NB4 (cell line): ENCODE data around the gene SLC2A3.
"Not testable (repeated sequence)": the region's sequence is repeated elsewhere in the genome, so short reads cannot be mapped to it uniquely, and the experiment has no call there.

Experiments used
- DNase-seq: peaks from one replicate; pipeline ENCODE4 v3.0.0; 2010; ENCODE audit warnings: low read depth
- H3K4me3 ChIP-seq: one replicate; pipeline ENCODE4 v1.5.1; 2011; ENCODE audit warnings: mild to moderate bottlenecking, low read depth, low read length, moderate library complexity
- MYC ChIP-seq: IDR thresholded peaks from 2 replicates; pipeline ENCODE4 v1.6.1; 2011; ENCODE audit warnings: low read depth, low read length
- POLR2A ChIP-seq: IDR thresholded peaks from 2 replicates; pipeline ENCODE4 v1.6.1; 2011; ENCODE audit warnings: mild to moderate bottlenecking; ENCODE audit not compliant: insufficient read length; ENCODE audit errors: extremely low read depth
- TF ChIP-seq, protein P1 (sequence below): IDR thresholded peaks from 2 replicates; pipeline ENCODE4 v1.6.1; 2011; ENCODE audit warnings: low read depth, low read length
- TF ChIP-seq, protein P2 (sequence below): IDR thresholded peaks from one replicate; pipeline ENCODE4 v1.5.1; 2012; ENCODE audit warnings: low read depth, low read length

The SLC2A3 gene

DNA sequence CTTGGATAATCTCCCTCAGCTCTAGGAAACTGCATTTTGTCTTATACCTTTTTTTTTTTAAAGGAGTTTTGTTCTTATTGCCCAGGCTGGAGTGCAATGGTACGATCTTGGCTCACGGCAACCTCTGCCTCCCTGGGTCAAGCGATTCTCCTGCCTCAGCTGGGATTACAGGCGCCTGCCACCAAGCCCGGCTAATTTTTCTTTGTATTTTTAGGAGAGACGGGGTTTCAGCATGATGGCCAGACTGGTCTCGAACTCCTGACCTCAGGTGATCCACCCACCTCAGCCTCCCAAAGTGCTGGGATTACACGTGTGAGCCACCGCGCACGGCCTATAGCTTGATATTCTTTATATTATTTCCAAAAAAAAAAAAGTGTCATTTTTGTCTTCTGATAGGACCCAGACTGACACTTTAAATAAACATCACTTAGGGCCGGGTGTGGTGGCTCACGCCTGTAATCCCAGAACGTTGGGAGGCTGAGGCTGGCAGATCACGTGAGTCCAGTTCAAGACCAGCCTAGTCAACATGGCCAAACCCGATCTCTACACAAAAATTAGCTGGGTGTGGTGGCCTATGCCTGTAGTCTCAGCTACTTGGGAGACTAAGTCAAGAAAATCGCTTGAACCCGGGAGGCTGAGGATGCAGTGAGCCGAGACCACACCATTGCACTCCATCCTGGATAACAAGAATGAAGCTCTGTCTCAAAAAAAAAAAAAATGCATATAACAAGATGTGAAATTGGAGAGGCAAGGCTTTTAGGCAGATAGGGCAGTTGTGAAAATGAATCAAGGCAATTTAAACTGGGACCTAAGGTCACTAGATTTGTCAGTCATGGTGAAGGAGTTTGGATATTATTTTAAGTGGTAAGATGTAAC lies 18.4 kb downstream of the SLC2A3 start:
- no peak overlapping the region for H3K4me3 ChIP-seq
- TF ChIP-seq, protein P1, sequence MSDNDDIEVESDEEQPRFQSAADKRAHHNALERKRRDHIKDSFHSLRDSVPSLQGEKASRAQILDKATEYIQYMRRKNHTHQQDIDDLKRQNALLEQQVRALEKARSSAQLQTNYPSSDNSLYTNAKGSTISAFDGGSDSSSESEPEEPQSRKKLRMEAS = no peak
- no peak for TF ChIP-seq POLR2A
- TF ChIP-seq, protein P2, sequence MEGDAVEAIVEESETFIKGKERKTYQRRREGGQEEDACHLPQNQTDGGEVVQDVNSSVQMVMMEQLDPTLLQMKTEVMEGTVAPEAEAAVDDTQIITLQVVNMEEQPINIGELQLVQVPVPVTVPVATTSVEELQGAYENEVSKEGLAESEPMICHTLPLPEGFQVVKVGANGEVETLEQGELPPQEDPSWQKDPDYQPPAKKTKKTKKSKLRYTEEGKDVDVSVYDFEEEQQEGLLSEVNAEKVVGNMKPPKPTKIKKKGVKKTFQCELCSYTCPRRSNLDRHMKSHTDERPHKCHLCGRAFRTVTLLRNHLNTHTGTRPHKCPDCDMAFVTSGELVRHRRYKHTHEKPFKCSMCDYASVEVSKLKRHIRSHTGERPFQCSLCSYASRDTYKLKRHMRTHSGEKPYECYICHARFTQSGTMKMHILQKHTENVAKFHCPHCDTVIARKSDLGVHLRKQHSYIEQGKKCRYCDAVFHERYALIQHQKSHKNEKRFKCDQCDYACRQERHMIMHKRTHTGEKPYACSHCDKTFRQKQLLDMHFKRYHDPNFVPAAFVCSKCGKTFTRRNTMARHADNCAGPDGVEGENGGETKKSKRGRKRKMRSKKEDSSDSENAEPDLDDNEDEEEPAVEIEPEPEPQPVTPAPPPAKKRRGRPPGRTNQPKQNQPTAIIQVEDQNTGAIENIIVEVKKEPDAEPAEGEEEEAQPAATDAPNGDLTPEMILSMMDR = no peak
- TF ChIP-seq MYC = no peak
- DNase-seq = no peak

DNA sequence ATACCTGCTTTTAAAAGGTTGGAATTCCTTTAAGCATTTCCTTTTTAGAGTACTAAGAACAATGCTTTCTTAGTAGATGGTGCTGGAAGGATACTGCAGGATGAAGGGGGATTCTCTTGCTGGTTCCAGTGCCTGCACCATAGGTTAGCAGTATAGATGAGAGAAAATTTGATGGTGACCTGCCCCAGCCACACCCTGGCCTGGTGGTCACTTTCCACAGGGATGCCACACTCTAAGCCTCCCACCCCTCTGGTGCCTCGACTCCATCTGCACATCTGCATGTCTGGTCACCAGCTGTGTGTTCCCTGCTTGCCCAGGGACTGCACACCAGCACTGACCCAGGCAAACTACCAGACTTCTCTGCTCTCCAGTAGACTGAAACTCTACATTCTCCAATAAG lies 19.1 kb downstream of the SLC2A3 start:
- no peak overlapping the region for H3K4me3 ChIP-seq
- no peak for DNase-seq
- TF ChIP-seq, protein P1 = no peak
- TF ChIP-seq POLR2A (no peak), MYC (no peak)
- TF ChIP-seq, protein P2 = no peak

DNA sequence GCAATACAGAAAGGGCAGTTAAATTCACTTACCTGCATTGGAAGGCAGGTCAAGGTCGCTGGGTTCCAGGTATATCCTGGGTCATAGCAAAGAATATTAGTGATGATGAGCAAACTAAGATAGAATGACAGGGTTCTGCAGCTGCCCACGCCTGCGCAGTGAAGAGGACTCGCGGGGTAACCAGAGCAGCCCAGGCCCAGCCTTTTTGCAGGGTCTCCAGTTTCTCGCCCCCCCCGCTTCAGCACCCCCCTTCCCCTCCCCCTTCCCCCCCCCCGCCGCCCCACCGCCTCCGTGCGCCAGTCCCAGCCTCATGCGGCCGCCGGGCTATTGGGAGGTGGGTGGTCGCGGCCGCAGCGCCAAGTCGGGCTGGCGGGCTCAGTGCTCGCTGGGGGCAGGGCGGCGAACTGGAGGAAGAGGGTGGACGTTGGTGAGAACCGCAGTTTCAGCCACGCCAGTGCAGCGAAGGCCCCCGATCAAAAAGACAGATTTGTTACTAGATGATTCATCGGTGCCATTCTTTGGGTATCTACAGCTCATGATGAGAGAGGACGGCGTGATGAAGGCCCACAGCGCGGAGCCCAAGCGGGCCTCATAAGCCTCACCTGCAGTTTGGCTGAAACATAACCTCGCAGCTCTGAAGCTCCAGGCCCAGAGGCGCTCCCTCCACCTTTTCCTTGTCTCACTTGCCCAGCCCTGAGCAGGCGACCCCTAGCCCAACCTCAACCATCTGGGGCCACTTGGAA lies 20.2 kb downstream of the SLC2A3 start:
- no peak for DNase-seq
- no peak overlapping the region for H3K4me3 ChIP-seq
- TF ChIP-seq, protein P2 = no peak
- TF ChIP-seq MYC (no peak), POLR2A (no peak)
- TF ChIP-seq, protein P1 = no peak

DNA sequence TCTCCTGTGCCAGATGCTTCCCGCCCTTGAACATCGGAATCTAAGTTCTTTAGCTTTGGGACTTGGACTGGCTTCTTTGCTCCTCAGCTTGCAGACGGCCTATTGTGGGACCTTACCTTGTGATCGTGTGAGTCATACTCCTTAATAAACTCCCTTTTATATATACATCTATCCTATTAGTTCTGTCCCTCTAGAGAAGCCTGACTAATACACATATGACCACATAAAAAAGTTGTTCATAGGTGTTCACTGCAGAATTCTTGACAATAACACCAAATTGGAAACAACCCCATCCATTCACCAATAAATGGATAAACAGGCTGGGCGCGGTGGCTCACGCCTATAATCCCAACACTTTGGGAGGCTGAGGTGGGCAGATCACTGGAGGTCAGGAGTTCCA lies 25.9 kb downstream of the SLC2A3 start:
- DNase-seq, H3K4me3 ChIP-seq: not testable (repeated sequence)

DNA sequence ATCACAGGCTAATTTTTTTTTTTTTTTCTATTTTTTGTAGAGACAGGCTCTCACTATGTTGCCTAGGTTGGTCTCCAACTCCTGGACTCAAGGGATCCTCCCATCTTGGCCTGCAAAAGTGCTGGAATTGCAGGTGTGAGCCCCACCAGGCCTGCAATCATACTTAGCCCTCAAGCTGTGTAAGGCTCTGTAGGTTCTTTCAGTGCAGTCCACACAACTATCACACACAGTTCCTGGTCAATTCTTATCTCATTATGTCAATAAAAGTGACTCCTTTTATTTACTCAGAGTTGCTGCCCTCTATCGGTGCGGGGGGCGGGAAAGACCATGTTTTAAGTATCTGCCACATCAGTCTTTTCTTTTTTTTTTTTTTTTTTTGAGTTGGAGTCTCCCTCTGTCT lies 29.0 kb downstream of the SLC2A3 start:
- TF ChIP-seq MYC (no peak), POLR2A (no peak)
- TF ChIP-seq, protein P1 = no peak
- TF ChIP-seq, protein P2 = peak; percentile 25

DNA sequence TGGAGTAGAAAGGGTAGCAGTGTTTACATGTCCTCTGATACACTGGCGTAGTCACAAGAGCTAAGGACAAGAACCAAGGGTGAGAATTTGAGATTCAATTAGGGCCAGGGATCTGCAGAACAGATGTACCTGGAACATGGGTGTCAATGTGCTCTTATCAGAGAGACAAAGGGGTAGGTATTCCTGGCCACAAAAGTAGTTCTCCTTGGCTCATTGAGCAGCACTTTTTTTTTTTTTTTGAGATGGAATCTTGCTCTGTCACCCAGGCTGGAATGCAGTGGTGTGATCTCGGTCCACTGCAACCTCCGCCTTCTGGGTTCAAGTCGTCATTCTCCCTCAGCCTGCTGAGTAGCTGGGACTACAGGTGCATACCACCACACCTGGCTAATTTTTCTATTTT lies 29.7 kb downstream of the SLC2A3 start:
- H3K4me3 ChIP-seq, DNase-seq: not testable (repeated sequence)

More for the DNA sequence above, 29.0 kb downstream of the SLC2A3 start:
- peak; percentile 60 for DNase-seq
- no peak overlapping the region for H3K4me3 ChIP-seq

DNA sequence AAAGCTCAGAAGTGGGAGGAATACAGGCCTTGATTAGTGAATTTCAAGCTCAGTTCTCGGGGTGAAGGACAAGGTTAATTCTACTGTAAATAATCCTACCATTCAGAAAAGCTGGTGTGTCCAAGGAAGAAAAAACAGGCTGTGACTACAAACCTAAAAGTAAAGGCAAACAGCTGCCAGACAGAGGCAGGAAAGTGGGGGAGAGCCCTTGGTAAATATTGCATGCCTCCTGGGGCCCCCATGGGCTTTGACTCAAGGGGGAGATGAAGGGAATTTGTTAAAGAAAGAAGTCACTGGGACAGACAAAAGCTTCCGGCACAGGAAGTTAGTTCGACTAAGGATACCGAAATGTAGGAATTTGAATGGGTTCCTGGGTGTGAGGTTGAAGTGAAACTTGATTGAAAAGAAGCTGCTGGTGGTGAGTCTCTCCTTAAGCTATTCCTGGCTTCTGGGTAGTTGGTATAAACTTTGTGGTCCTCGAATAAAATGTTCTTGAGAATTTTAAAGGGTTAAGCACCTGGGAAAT lies 30.3 kb downstream of the SLC2A3 start:
- DNase-seq, H3K4me3 ChIP-seq: not testable (repeated sequence)
